ENCODE results near the gene EHD1. TPM values are rescaled to one million over a fixed set of nuclear protein-coding genes. Genes with fewer than 3 reads are reported as not detected.

The EHD1 gene
- total RNA-seq (40.8 and 71.3 TPM in 2 replicates), polyA plus RNA-seq (240 and 248 TPM in 2 replicates), polyA minus RNA-seq (ENCODE audit: low replicate concordance) (634 and 716 TPM in 2 replicates)
- 181 and 192 TPM in 2 replicates for polyA plus RNA-seq (2012)

DNA sequence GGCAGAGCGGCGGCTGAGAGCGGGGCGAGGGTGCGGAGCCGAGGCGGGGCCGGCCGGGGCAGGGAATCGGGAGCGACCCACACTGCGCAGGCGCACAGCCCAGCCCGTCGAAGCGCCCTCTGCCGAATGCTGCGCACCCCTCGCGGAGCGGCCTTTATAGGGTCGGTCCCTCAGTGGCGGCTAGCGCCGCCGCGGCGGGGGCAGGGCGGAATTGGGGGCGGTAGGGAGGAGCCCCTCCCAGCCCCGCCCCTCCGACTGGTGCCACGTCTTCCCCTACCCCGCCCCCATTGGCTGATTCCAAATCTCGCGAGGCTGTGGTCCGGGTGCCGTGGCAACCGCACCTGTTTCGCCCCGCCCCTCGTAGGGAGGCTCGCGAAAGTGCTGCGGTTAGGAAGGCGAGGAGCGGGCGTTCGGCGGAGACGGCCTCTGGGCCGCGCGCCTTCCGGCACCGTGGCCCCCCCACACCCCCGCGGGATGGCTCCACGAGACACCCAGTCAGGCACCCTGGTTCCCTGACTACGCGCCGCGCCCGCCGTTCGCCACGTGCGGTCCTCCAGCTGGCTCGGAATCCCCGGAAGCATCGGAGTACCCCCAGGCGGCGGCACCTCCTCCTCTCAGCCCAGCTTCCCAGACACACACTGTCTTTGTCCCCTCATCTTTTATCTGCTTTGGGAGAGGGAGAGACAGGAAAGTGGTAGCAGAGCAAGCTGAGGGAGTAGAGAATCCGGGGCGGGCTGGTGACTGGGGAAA is at the start of gene EHD1:
Gene EHD1 (minus strand): TSS at position 128 of the 750 bp plus-strand sequence. CDS start 157 bp downstream, outside the sequence.
- peaks cover 10% of the 10 kb centered on the region for H3K36me3 ChIP-seq (ENCODE audit: control insufficient read depth, insufficient read depth, low read length)
- H3K9me3 ChIP-seq (ENCODE audit: control insufficient read depth, insufficient read depth, low read depth, low read length) = no peaks in the 10 kb centered on the region
- H3K4me1 ChIP-seq (ENCODE audit: control insufficient read depth, extremely low read depth, insufficient read depth, low read length) = peaks cover 4% of the 10 kb centered on the region
- peak within 1 kb of the TSS; percentile 90 for H3K9ac ChIP-seq (ENCODE audit: insufficient read depth, low read length)
- DNase-seq (ENCODE audit: low read depth in 2 of 2) = peak; percentile 90 to 97
- peaks cover 42% of the 10 kb centered on the region for H3K79me2 ChIP-seq (ENCODE audit: control insufficient read depth, insufficient read depth, low read length)
- no peak for TF ChIP-seq EZH2 (IDR thresholded peaks at IDR 0.05; ENCODE audit: low read length, missing control alignments)
- TF ChIP-seq, protein P1, sequence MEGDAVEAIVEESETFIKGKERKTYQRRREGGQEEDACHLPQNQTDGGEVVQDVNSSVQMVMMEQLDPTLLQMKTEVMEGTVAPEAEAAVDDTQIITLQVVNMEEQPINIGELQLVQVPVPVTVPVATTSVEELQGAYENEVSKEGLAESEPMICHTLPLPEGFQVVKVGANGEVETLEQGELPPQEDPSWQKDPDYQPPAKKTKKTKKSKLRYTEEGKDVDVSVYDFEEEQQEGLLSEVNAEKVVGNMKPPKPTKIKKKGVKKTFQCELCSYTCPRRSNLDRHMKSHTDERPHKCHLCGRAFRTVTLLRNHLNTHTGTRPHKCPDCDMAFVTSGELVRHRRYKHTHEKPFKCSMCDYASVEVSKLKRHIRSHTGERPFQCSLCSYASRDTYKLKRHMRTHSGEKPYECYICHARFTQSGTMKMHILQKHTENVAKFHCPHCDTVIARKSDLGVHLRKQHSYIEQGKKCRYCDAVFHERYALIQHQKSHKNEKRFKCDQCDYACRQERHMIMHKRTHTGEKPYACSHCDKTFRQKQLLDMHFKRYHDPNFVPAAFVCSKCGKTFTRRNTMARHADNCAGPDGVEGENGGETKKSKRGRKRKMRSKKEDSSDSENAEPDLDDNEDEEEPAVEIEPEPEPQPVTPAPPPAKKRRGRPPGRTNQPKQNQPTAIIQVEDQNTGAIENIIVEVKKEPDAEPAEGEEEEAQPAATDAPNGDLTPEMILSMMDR (conservative IDR thresholded peaks at IDR 0.05 in 1 of 2, IDR thresholded peaks at IDR 0.05 in 1 of 2; ENCODE audit: low read depth in 1 of 2, low read length in 2 of 2) = peak; percentile 37 to 53
- H3K27me3 ChIP-seq (ENCODE audit: control insufficient read depth, insufficient read depth, low read length) = no peaks in the 10 kb centered on the region
- peak within 1 kb of the TSS; percentile 94 for H3K4me2 ChIP-seq (ENCODE audit: extremely low read depth, insufficient read depth, low read length)
- H3K27ac ChIP-seq (ENCODE audit: insufficient read depth, low read length) = peak within 1 kb of the TSS; percentile 87
- peak within 1 kb of the TSS; percentile 32 for H2AFZ ChIP-seq (ENCODE audit: low read length)
- H3K4me3 ChIP-seq (replicated peaks in 1 of 4; ENCODE audit: control extremely low read depth in 1 of 4, insufficient read depth in 1 of 4, low read depth in 3 of 4, low read length in 4 of 4) = peak within 1 kb of the TSS; percentile 75 to 99 (median 84)
- no peaks in the 10 kb centered on the region for H4K20me1 ChIP-seq (ENCODE audit: control insufficient read depth, extremely low read depth, insufficient read depth, low read length)

DNA sequence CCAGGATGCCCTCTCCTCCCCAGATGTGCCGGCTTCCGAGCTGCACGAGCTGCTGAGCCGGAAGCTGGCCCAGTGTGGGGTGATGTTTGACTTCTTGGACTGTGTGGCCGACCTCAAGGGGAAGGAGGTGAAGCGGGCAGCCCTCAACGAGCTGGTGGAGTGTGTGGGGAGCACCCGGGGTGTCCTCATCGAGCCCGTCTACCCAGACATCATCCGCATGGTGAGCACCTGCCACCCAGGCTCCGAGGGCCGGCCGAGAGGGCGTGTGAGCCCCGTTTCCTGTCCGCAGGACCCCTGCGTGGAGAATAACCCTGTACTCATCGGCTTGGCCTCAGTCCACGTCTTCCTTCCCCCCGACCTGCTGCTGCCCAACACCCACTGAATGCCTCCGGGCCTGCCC is 48.3 kb upstream of the EHD1 start:
- no peak overlapping the region for H3K4me2 ChIP-seq (ENCODE audit: extremely low read depth, insufficient read depth, low read length)
- H2AFZ ChIP-seq (ENCODE audit: low read length) = no peak overlapping the region
- DNase-seq (ENCODE audit: low read depth in 2 of 2) = no peak
- H3K79me2 ChIP-seq (ENCODE audit: control insufficient read depth, insufficient read depth, low read length) = no peaks in the 10 kb centered on the region
- H3K36me3 ChIP-seq (ENCODE audit: control insufficient read depth, insufficient read depth, low read length) = peaks cover 8% of the 10 kb centered on the region
- no peaks in the 10 kb centered on the region for H4K20me1 ChIP-seq (ENCODE audit: control insufficient read depth, extremely low read depth, insufficient read depth, low read length)
- H3K4me1 ChIP-seq (ENCODE audit: control insufficient read depth, extremely low read depth, insufficient read depth, low read length) = peaks cover 6% of the 10 kb centered on the region
- H3K27me3 ChIP-seq (ENCODE audit: control insufficient read depth, insufficient read depth, low read length) = no peaks in the 10 kb centered on the region
- H3K27ac ChIP-seq (ENCODE audit: insufficient read depth, low read length) = no peak overlapping the region
- TF ChIP-seq, protein P1 (conservative IDR thresholded peaks at IDR 0.05 in 1 of 2, IDR thresholded peaks at IDR 0.05 in 1 of 2; ENCODE audit: low read depth in 1 of 2, low read length in 2 of 2) = no peak
- TF ChIP-seq EZH2 (IDR thresholded peaks at IDR 0.05; ENCODE audit: low read length, missing control alignments) = no peak
- no peak overlapping the region for H3K9ac ChIP-seq (ENCODE audit: insufficient read depth, low read length)
- no peak overlapping the region for H3K4me3 ChIP-seq (replicated peaks in 1 of 4; ENCODE audit: control extremely low read depth in 1 of 4, insufficient read depth in 1 of 4, low read depth in 3 of 4, low read length in 4 of 4)
- no peaks in the 10 kb centered on the region for H3K9me3 ChIP-seq (ENCODE audit: control insufficient read depth, insufficient read depth, low read depth, low read length)

DNA sequence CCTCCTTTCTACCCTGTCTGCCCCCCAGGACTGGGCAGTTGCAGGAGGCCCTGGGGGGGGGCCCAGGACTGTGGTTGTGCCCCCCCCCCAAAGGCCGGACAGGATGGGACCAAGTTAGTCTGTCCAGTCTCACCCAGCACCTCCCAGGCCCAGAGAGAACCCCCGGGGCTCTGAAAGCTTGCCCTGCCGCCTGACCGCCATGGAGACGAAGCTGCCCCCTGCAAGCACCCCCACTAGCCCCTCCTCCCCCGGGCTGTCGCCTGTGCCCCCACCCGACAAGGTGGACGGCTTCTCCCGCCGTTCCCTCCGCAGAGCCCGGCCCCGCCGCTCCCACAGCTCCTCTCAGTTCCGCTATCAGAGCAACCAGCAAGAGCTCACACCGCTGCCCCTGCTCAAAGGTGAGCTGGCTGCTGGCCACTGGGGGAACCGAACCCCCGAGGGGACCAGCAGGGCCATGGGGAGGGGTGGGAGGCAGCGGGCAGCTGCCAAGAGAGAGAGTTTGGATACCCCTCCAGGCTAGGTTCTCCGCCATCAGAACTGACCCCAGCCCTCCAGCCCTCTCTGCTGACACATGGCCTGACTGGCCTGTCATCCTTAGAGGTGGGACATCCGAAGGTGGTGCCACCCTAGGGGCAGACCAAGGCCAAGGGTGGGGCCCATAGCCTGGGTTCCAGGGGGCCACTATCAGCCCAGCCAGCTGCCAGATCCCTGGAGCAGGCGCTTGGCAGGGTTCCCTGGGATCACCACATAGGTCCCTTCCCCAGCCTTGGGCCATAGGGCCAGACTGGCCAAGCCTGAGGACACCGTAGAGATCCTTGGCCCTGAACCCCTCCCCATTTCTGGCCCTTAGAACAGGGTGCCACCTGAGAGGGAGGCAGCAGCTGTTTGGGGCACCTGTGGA is 47.4 kb upstream of the EHD1 start:
- H3K79me2 ChIP-seq (ENCODE audit: control insufficient read depth, insufficient read depth, low read length) = no peaks in the 10 kb centered on the region
- no peak overlapping the region for H3K27ac ChIP-seq (ENCODE audit: insufficient read depth, low read length)
- no peak for DNase-seq (ENCODE audit: low read depth in 2 of 2)
- H3K36me3 ChIP-seq (ENCODE audit: control insufficient read depth, insufficient read depth, low read length) = peaks cover 8% of the 10 kb centered on the region
- H4K20me1 ChIP-seq (ENCODE audit: control insufficient read depth, extremely low read depth, insufficient read depth, low read length) = no peaks in the 10 kb centered on the region
- TF ChIP-seq, protein P1 (conservative IDR thresholded peaks at IDR 0.05 in 1 of 2, IDR thresholded peaks at IDR 0.05 in 1 of 2; ENCODE audit: low read depth in 1 of 2, low read length in 2 of 2) = no peak
- TF ChIP-seq EZH2 (IDR thresholded peaks at IDR 0.05; ENCODE audit: low read length, missing control alignments) = no peak
- H3K9me3 ChIP-seq (ENCODE audit: control insufficient read depth, insufficient read depth, low read depth, low read length) = no peaks in the 10 kb centered on the region
- H2AFZ ChIP-seq (ENCODE audit: low read length) = no peak overlapping the region
- peak overlapping the region; percentile 79 for H3K4me2 ChIP-seq (ENCODE audit: extremely low read depth, insufficient read depth, low read length)
- peak overlapping the region; percentile 47 to 95 (median 69) for H3K4me3 ChIP-seq (replicated peaks in 1 of 4; ENCODE audit: control extremely low read depth in 1 of 4, insufficient read depth in 1 of 4, low read depth in 3 of 4, low read length in 4 of 4)
- H3K27me3 ChIP-seq (ENCODE audit: control insufficient read depth, insufficient read depth, low read length) = no peaks in the 10 kb centered on the region
- peaks cover 6% of the 10 kb centered on the region for H3K4me1 ChIP-seq (ENCODE audit: control insufficient read depth, extremely low read depth, insufficient read depth, low read length)
- H3K9ac ChIP-seq (ENCODE audit: insufficient read depth, low read length) = no peak overlapping the region

All from fibroblast of lung (primary cell).